Activated B cell treated with CpG ODN at 0.5 μM for 24 hours (primary cell): ENCODE data around the gene TBC1D22A. TPM values are rescaled to one million over a fixed set of nuclear protein-coding genes. Genes with fewer than 3 reads are reported as not detected.
A peak's percentile ranks its signal among the peaks of the same experiment; 100 is the strongest.
"Not testable (repeated sequence)": the region's sequence is repeated elsewhere in the genome, so short reads cannot be mapped to it uniquely, and the experiment has no call there.

Experiments
- ATAC-seq: fragments of 200-7000 bp; cut with Tn5 transposase; one replicate; pipeline ENCODE4 v1.10.0; 2021; ENCODE audit warnings: low read depth, mild to moderate bottlenecking, moderate library complexity
- CTCF ChIA-PET: fragments of 350-600 bp; sonication (Branson Sonifier 250); formaldehyde crosslinking; loops from one replicate; lab custom pipeline; 2021; ENCODE audit warnings: antibody characterized with exemption; lab: Charles Lee
- POLR2A ChIA-PET: fragments of 350-600 bp; sonication (Branson Sonifier 250); formaldehyde crosslinking; loops from one replicate; lab custom pipeline; 2021; ENCODE audit warnings: antibody characterized with exemption; lab: Charles Lee
- DNase-seq: peaks from one replicate; pipeline ENCODE4 v3.0.0; 2022
- H3K27ac Mint-ChIP-seq: one replicate; pipeline ENCODE4 v1.8.0; 2020; ENCODE audit warnings: mixed read lengths
- H3K27me3 Mint-ChIP-seq: one replicate; pipeline ENCODE4 v1.8.0; 2021; ENCODE audit warnings: mixed read lengths
- H3K36me3 Mint-ChIP-seq: one replicate; pipeline ENCODE4 v1.8.0; 2021; ENCODE audit warnings: low read depth, mixed read lengths
- H3K4me1 Mint-ChIP-seq: one replicate; pipeline ENCODE4 v1.8.0; 2021; ENCODE audit warnings: mixed read lengths
- H3K4me3 Mint-ChIP-seq: one replicate; pipeline ENCODE4 v1.8.0; 2020; ENCODE audit warnings: mild to moderate bottlenecking, mixed read lengths
- H3K9me3 Mint-ChIP-seq: one replicate; pipeline ENCODE4 v1.8.0; 2020; ENCODE audit warnings: mixed read lengths
- intact Hi-C: fragments of 100-400 bp; cut with micrococcal nuclease; formaldehyde crosslinking; loops from one replicate; pipeline ENCODE4 v1.15.1; 2024
- total RNA-seq: library from RNA; stranded (reverse); gene quantifications from 2 replicates; pipeline ENCODE4 v1.2.3, GENCODE V29; 2022
- TF ChIP-seq, protein P1 (sequence below): fragments of 200-600 bp; IDR thresholded peaks from one replicate; pipeline ENCODE4 v1.8.0; 2022; ENCODE audit warnings: antibody characterized with exemption, mild to moderate bottlenecking

Gene TBC1D22A
- total RNA-seq, 1 donor from 2014 or later = 85.9 TPM

DNA sequence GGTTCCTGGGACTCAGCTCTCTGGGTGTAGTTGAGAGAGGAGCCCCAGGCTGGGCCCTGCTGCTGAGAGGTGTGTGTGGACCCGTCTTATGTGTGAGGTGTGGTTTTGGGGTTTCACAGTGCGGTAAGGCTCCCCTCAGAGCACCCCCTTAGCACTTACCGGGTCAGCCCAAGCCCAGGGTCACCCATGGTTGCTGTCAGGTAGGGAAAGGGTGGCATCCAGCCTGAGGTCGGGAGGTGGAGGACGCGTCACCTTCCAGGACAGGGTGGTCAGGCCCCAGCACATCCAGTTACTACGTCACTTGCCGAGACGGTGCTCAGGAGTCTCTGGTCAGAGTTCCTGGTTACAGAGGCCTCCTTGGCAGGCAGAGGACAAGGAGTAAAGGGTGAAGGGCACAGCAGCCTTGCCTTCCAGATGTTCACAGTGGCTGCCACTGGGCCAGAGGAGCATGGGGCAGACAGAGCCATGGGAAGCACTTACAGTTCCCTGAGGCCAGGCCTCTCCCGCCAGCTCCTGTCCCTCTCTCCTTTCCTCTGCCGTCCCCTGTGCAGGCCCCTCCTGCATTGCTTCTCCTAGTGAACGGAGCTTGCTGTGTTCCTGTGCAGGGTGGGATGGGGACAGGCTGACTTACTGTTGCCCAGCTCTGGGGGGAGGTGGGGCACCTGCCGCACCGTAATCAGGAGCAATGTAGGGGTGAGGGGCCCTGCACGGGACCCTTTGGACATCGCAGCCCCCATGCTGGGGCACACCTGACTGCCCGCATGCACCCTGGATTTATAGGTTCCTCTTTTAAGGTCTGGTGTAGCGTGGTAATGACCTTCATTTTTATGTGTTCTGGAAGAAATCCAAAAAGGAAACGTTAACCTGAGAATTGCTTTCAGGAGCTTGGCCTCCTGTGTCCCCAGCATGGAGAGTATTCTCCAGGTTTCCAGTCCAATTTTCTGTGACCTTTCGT is 285.9 kb downstream of the TBC1D22A start:
- Mint-ChIP-seq H3K27me3 (no peaks in the 10 kb centered on the region), H3K36me3 (peaks cover 31% of the 10 kb centered on the region), H3K4me1 (peaks cover 35% of the 10 kb centered on the region), H3K4me3 (no peak overlapping the region), H3K9me3 (no peaks in the 10 kb centered on the region), H3K27ac (no peak overlapping the region)
- no peak for DNase-seq
- TF ChIP-seq, protein P1, sequence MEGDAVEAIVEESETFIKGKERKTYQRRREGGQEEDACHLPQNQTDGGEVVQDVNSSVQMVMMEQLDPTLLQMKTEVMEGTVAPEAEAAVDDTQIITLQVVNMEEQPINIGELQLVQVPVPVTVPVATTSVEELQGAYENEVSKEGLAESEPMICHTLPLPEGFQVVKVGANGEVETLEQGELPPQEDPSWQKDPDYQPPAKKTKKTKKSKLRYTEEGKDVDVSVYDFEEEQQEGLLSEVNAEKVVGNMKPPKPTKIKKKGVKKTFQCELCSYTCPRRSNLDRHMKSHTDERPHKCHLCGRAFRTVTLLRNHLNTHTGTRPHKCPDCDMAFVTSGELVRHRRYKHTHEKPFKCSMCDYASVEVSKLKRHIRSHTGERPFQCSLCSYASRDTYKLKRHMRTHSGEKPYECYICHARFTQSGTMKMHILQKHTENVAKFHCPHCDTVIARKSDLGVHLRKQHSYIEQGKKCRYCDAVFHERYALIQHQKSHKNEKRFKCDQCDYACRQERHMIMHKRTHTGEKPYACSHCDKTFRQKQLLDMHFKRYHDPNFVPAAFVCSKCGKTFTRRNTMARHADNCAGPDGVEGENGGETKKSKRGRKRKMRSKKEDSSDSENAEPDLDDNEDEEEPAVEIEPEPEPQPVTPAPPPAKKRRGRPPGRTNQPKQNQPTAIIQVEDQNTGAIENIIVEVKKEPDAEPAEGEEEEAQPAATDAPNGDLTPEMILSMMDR = no peak
- CTCF ChIA-PET = no interaction called here
- no peak for ATAC-seq
- POLR2A ChIA-PET = no interaction called here
- intact Hi-C loops = no loop called here

GRCh38 chr22:47049078-47049624 is 286.7 kb downstream of the TBC1D22A start:
- Mint-ChIP-seq H3K27me3 (no peaks in the 10 kb centered on the region), H3K27ac (peak overlapping the region; percentile 1), H3K4me1 (peaks cover 29% of the 10 kb centered on the region), H3K4me3 (no peak overlapping the region), H3K9me3 (no peaks in the 10 kb centered on the region), H3K36me3 (peaks cover 35% of the 10 kb centered on the region)
- ChIA-PET CTCF (no interaction called here), POLR2A (no interaction called here)
- ATAC-seq (no peak), DNase-seq (no peak)
- TF ChIP-seq, protein P1 = no peak
- intact Hi-C loops = no loop called here

- CTCF ChIA-PET = not testable (repeated sequence)
Observed at GRCh38 chr22:47049736-47050400, 287.4 kb downstream of the TBC1D22A start.

DNA sequence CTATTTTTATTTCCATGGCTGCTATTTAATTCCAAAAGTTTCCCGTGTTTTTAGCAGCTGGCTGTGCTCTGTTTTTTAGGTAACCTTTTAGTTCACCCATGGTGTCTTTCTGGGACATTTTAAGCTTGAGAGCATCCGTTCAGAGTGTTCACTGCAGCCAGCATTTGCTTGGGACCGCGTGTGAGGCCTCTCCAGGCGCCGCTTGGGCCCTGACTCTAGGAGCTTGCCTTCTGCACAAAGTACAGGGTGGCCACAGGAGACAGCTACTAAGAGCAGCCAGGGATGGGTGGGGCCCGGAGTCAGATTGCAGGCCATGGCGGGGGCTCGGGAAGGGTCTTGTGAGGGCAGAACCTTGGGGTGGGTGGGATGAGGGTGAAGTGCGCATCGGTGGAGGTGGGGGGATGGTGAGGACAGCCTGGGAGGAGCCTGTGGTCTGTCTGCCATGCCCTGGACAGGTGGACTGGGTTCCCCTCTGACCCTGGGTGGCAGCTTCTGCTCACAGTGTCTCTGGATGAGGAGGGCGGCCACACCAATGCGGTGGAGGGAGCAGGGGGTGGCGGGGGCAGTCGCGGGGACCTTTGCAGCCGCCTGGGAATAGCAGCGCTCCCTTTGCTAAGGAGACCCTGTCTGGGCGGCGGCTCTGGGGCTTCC is 288.1 kb downstream of the TBC1D22A start:
- ChIA-PET POLR2A (no interaction called here), CTCF (no interaction called here)
- DNase-seq = no peak
- Mint-ChIP-seq H3K9me3 (no peaks in the 10 kb centered on the region), H3K36me3 (peaks cover 41% of the 10 kb centered on the region), H3K27me3 (no peaks in the 10 kb centered on the region), H3K27ac (no peak overlapping the region), H3K4me3 (no peak overlapping the region), H3K4me1 (peaks cover 31% of the 10 kb centered on the region)
- intact Hi-C loops = no loop called here
- TF ChIP-seq, protein P1 = no peak
- no peak for ATAC-seq

More at GRCh38 chr22:47049736-47050400, 287.4 kb downstream of the TBC1D22A start:
- H3K27me3 Mint-ChIP-seq, ATAC-seq, DNase-seq, POLR2A ChIA-PET, intact Hi-C loops, H3K27ac Mint-ChIP-seq, H3K4me3 Mint-ChIP-seq, H3K9me3 Mint-ChIP-seq: not testable (repeated sequence)
- H3K4me1 Mint-ChIP-seq = peaks cover 27% of the 10 kb centered on the region
- H3K36me3 Mint-ChIP-seq = peaks cover 42% of the 10 kb centered on the region

- ChIA-PET POLR2A (no interaction called here), CTCF (no interaction called here)
- TF ChIP-seq, protein P1 = no peak
- Mint-ChIP-seq H3K36me3 (peaks cover 45% of the 10 kb centered on the region), H3K4me3 (no peak overlapping the region), H3K27me3 (no peaks in the 10 kb centered on the region), H3K27ac (peak overlapping the region; percentile 53), H3K9me3 (no peaks in the 10 kb centered on the region), H3K4me1 (peaks cover 35% of the 10 kb centered on the region)
- ATAC-seq = no peak
- DNase-seq = no peak
- intact Hi-C loops = no loop called here
Observed at GRCh38 chr22:47051441-47052071, 289.1 kb downstream of the TBC1D22A start.
